Skeletal muscle tissue (tissue), 4 donors: ENCODE results near the gene NPLOC4. TPM values are rescaled to one million over a fixed set of nuclear protein-coding genes. Genes with fewer than 3 reads are reported as not detected.
A peak's percentile ranks its signal among the peaks of the same experiment; 100 is the strongest.
"Not testable (repeated sequence)": the region's sequence is repeated elsewhere in the genome, so short reads cannot be mapped to it uniquely, and the experiment has no call there.

Experiments used
- H3K27ac ChIP-seq: one replicate; pipeline ENCODE4 v1.7.0; 2013; ENCODE audit warnings: mild to moderate bottlenecking, low read depth, low read length, inconsistent platforms
- H3K27me3 ChIP-seq, 3 donors: one replicate each; pipeline ENCODE4 v1.7.0; 2013; ENCODE audit warnings: low read length in 3 of 3; ENCODE audit not compliant: control insufficient read depth in 3 of 3, insufficient read depth in 3 of 3
- H3K36me3 ChIP-seq, 3 donors: one replicate each; pipeline ENCODE4 v1.7.0; 2013; ENCODE audit warnings: low read length in 3 of 3; ENCODE audit not compliant: control insufficient read depth in 3 of 3, insufficient read depth in 3 of 3
- H3K4me1 ChIP-seq, 3 donors: one replicate each; pipeline ENCODE4 v1.7.0; 2013; ENCODE audit warnings: low read length in 3 of 3, mild to moderate bottlenecking in 3 of 3; ENCODE audit not compliant: control insufficient read depth in 3 of 3, insufficient read depth in 3 of 3
- H3K4me3 ChIP-seq, 3 donors: one replicate each; pipeline ENCODE4 v1.7.0; 2013; ENCODE audit warnings: low read length in 3 of 3
- H3K9ac ChIP-seq, 3 donors: one replicate each; pipeline ENCODE4 v1.7.0; 2013; ENCODE audit warnings: low read length in 3 of 3, mild to moderate bottlenecking in 3 of 3, moderate library complexity in 2 of 3, low read depth in 1 of 3
- H3K9me3 ChIP-seq, 3 donors: one replicate each; pipeline ENCODE4 v1.7.0; 2013; ENCODE audit warnings: low read length in 3 of 3; ENCODE audit not compliant: control insufficient read depth in 3 of 3
- total RNA-seq: library from RNA; depleted of rRNA; stranded (reverse); fragments of >200 nt; gene quantifications from one replicate; pipeline ENCODE4 v1.2.3, GENCODE V29; 2014
- donor health status: Osteomylitis.

NPLOC4 gene
- total RNA-seq, 1 donor from 2014 or later, result 43.8 TPM

- no peak overlapping the region for H3K27ac ChIP-seq
- no peak overlapping the region for H3K4me3 ChIP-seq
- no peaks in the 10 kb centered on the region for H3K27me3 ChIP-seq
- no peak overlapping the region for H3K9ac ChIP-seq
- H3K36me3 ChIP-seq, result no peaks in the 10 kb centered on the region
- H3K4me1 ChIP-seq, result peaks cover 14 to 22% (median 22%) of the 10 kb centered on the region in 3 donors
- no peaks in the 10 kb centered on the region for H3K9me3 ChIP-seq
These were observed 1.8 kb upstream of the NPLOC4 start for GRCh38 chr17:81638683-81639082.

GRCh38 chr17:81635973-81636504, 873 bp downstream of the NPLOC4 start:
- Histone ChIP-seq H3K9ac (peak overlapping the region; percentile 95 to 98 (median 97)), H3K27me3 (no peaks in the 10 kb centered on the region), H3K9me3 (no peaks in the 10 kb centered on the region), H3K4me3 (peak overlapping the region; percentile 82 to 99 (median 92)), H3K36me3 (peaks cover 2 to 4% (median 3%) of the 10 kb centered on the region in 3 donors), H3K27ac (peak overlapping the region; percentile 94), H3K4me1 (peaks cover 14 to 22% (median 22%) of the 10 kb centered on the region in 3 donors)

- Histone ChIP-seq H3K4me3 (peak overlapping the region; percentile 82 to 99 (median 92)), H3K9ac (peak overlapping the region in 2 of 3 donors; percentile 97 to 98)
These were observed 1.5 kb downstream of the NPLOC4 start for GRCh38 chr17:81635431-81635830.

GRCh38 chr17:81631482-81631881, 5.4 kb downstream of the NPLOC4 start:
- Histone ChIP-seq H3K4me1 (peaks cover 11 to 27% (median 23%) of the 10 kb centered on the region in 3 donors), H3K27me3 (no peaks in the 10 kb centered on the region), H3K4me3 (no peak overlapping the region), H3K27ac (no peak overlapping the region), H3K36me3 (peaks cover 7 to 23% (median 21%) of the 10 kb centered on the region in 3 donors), H3K9me3 (no peaks in the 10 kb centered on the region), H3K9ac (no peak overlapping the region)

More at GRCh38 chr17:81635431-81635830, 1.5 kb downstream of the NPLOC4 start:
- peaks cover 14 to 25% (median 23%) of the 10 kb centered on the region in 3 donors for H3K4me1 ChIP-seq
- no peaks in the 10 kb centered on the region for H3K27me3 ChIP-seq
- H3K9me3 ChIP-seq, result no peaks in the 10 kb centered on the region
- H3K27ac ChIP-seq, result peak overlapping the region; percentile 94
- peaks cover 2 to 4% (median 3%) of the 10 kb centered on the region in 3 donors for H3K36me3 ChIP-seq

GRCh38 chr17:81630274-81630673, 6.6 kb downstream of the NPLOC4 start:
- peaks cover 13 to 32% (median 29%) of the 10 kb centered on the region in 3 donors for H3K36me3 ChIP-seq
- H3K4me3 ChIP-seq, result no peak overlapping the region
- no peak overlapping the region for H3K27ac ChIP-seq
- no peaks in the 10 kb centered on the region for H3K9me3 ChIP-seq
- H3K9ac ChIP-seq, result peak overlapping the region in 1 of 3 donors; percentile 3
- H3K4me1 ChIP-seq, result peaks cover 3 to 17% (median 14%) of the 10 kb centered on the region in 3 donors
- H3K27me3 ChIP-seq, result no peaks in the 10 kb centered on the region

GRCh38 chr17:81621494-81622130, 15.3 kb downstream of the NPLOC4 start:
- H3K4me1 ChIP-seq, result peaks cover 5 to 9% (median 6%) of the 10 kb centered on the region in 3 donors
- H3K4me3 ChIP-seq, result no peak overlapping the region
- peaks cover 44 to 61% (median 45%) of the 10 kb centered on the region in 3 donors for H3K36me3 ChIP-seq
- no peaks in the 10 kb centered on the region for H3K27me3 ChIP-seq
- H3K27ac ChIP-seq, result no peak overlapping the region
- peak overlapping the region in 1 of 3 donors; percentile 10 for H3K9ac ChIP-seq
- H3K9me3 ChIP-seq, result no peaks in the 10 kb centered on the region

GRCh38 chr17:81618307-81618706, 18.6 kb downstream of the NPLOC4 start:
- Histone ChIP-seq H3K4me1 (peaks cover 18 to 26% (median 22%) of the 10 kb centered on the region in 3 donors), H3K36me3 (peaks cover 31 to 57% (median 35%) of the 10 kb centered on the region in 3 donors)
- H3K27ac ChIP-seq, H3K4me3 ChIP-seq, H3K9me3 ChIP-seq, H3K27me3 ChIP-seq, H3K9ac ChIP-seq: not testable (repeated sequence)

- Histone ChIP-seq H3K36me3 (peaks cover 38 to 60% (median 41%) of the 10 kb centered on the region in 3 donors), H3K4me3 (no peak overlapping the region), H3K4me1 (peaks cover 21 to 35% (median 22%) of the 10 kb centered on the region in 3 donors), H3K9ac (no peak overlapping the region), H3K27me3 (no peaks in the 10 kb centered on the region), H3K9me3 (no peaks in the 10 kb centered on the region), H3K27ac (no peak overlapping the region)
These were observed 20.0 kb downstream of the NPLOC4 start for GRCh38 chr17:81616877-81617276.

GRCh38 chr17:81615401-81615930, 21.4 kb downstream of the NPLOC4 start:
- Histone ChIP-seq H3K36me3 (peaks cover 25 to 46% (median 29%) of the 10 kb centered on the region in 3 donors), H3K27me3 (no peaks in the 10 kb centered on the region), H3K27ac (no peak overlapping the region), H3K4me1 (peaks cover 15 to 27% (median 16%) of the 10 kb centered on the region in 3 donors), H3K4me3 (no peak overlapping the region), H3K9ac (no peak overlapping the region), H3K9me3 (no peaks in the 10 kb centered on the region)
